Right lobe of liver (tissue), 4 donors: ENCODE measurements around the gene APOO.

Source experiments
- POLR2A ChIP-seq: fragments of 450-650 bp; IDR thresholded peaks from one replicate; pipeline ENCODE4 v1.6.1; 2017; ENCODE audit warnings: antibody characterized with exemption, mild to moderate bottlenecking
- TF ChIP-seq, protein P1 (sequence below), 4 donors: fragments of 200-600 bp in 3 of 4; fragments of 450-650 bp in 1 of 4; IDR thresholded peaks; one replicate each; pipeline versions ENCODE4 v1.5.1 to v1.8.0; 2016 to 2022; ENCODE audit warnings: antibody characterized with exemption in 4 of 4, mild to moderate bottlenecking in 2 of 4
- donor health status: DM: no; HTN: no; CAD: no.
- donor health status: DM: no; HTN: no; CAD: no.
- donor health status: DM: no; HTN: yes; CAD: no.

- TF ChIP-seq, protein P1, sequence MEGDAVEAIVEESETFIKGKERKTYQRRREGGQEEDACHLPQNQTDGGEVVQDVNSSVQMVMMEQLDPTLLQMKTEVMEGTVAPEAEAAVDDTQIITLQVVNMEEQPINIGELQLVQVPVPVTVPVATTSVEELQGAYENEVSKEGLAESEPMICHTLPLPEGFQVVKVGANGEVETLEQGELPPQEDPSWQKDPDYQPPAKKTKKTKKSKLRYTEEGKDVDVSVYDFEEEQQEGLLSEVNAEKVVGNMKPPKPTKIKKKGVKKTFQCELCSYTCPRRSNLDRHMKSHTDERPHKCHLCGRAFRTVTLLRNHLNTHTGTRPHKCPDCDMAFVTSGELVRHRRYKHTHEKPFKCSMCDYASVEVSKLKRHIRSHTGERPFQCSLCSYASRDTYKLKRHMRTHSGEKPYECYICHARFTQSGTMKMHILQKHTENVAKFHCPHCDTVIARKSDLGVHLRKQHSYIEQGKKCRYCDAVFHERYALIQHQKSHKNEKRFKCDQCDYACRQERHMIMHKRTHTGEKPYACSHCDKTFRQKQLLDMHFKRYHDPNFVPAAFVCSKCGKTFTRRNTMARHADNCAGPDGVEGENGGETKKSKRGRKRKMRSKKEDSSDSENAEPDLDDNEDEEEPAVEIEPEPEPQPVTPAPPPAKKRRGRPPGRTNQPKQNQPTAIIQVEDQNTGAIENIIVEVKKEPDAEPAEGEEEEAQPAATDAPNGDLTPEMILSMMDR (IDR thresholded peaks at IDR 0.05) = no peak
- TF ChIP-seq POLR2A = no peak
Observed at GRCh38 chrX:23851544-23851943, 56.2 kb downstream of the APOO start.
